B cell (primary cell): ENCODE data around the gene EXOSC2. TPM values are rescaled to one million over a fixed set of nuclear protein-coding genes. Genes with fewer than 3 reads are reported as not detected.

Experiments used
- ATAC-seq: fragments of 200-7000 bp; cut with Tn5 transposase; one replicate; pipeline ENCODE4 v1.10.0; 2021; ENCODE audit warnings: low read depth, mild to moderate bottlenecking, moderate number of reproducible peaks, moderate library complexity
- CTCF ChIA-PET: fragments of 350-600 bp; sonication (Branson Sonifier 250); formaldehyde crosslinking; loops from one replicate; lab custom pipeline; 2021; ENCODE audit warnings: antibody characterized with exemption, inconsistent platforms; lab: Charles Lee
- POLR2A ChIA-PET: fragments of 350-600 bp; sonication (Branson Sonifier 250); formaldehyde crosslinking; loops from one replicate; lab custom pipeline; 2021; ENCODE audit warnings: antibody characterized with exemption; lab: Charles Lee
- DNase-seq: peaks from one replicate; pipeline ENCODE4 v3.0.0; 2013
- H2AFZ ChIP-seq: 2 replicates; pipeline ENCODE4 v1.6.1; 2012; ENCODE audit warnings: mild to moderate bottlenecking, low read depth, low read length; ENCODE audit not compliant: insufficient read depth, poor library complexity, severe bottlenecking
- H3K27ac ChIP-seq, 2 donors: 1 replicate in 1 of 2; 2 replicates in 1 of 2; pipeline ENCODE4 v1.5.1; 2012 to 2013; ENCODE audit warnings: low read length in 2 of 2, mild to moderate bottlenecking in 2 of 2, moderate library complexity in 1 of 2
- H3K27me3 ChIP-seq, 4 experiments: fragments of 200-600 bp in 1 of 4; sonication (generic) in 1 of 4; replicated peaks in 1 of 4; 1 replicate in 2 of 4; 2 replicates in 2 of 4; pipeline versions ENCODE4 v1.6.1 to v1.7.0; 2013 to 2016; ENCODE audit warnings: low read length in 3 of 4, mild to moderate bottlenecking in 2 of 4, mixed read lengths in 1 of 4, moderate library complexity in 1 of 4; ENCODE audit not compliant: insufficient read depth in 4 of 4, control insufficient read depth in 3 of 4; ENCODE audit errors: control extremely low read depth in 1 of 4
- H3K36me3 ChIP-seq, 2 experiments: replicated peaks in 1 of 2; 1 replicate in 1 of 2; 2 replicates in 1 of 2; pipeline versions ENCODE4 v1.6.1 to v1.7.1; 2013; ENCODE audit warnings: low read length in 1 of 2; ENCODE audit not compliant: insufficient read depth in 2 of 2, control insufficient read depth in 1 of 2; ENCODE audit errors: control extremely low read depth in 1 of 2, extremely low read depth in 1 of 2
- H3K4me1 ChIP-seq, 2 donors: fragments of 200-600 bp in 1 of 2; sonication (generic) in 1 of 2; 1 replicate in 1 of 2; 2 replicates in 1 of 2; pipeline versions ENCODE4 v1.5.1 to v1.6.1; 2013 to 2017; ENCODE audit warnings: low read length in 2 of 2; ENCODE audit not compliant: control insufficient read depth in 2 of 2, insufficient read depth in 2 of 2
- H3K4me2 ChIP-seq: replicated peaks from 2 replicates; pipeline ENCODE3; 2012; ENCODE audit warnings: mild to moderate bottlenecking, low read depth, low read length; ENCODE audit not compliant: poor library complexity, severe bottlenecking
- H3K4me3 ChIP-seq, 5 experiments: fragments of 200-600 bp in 1 of 5; sonication (generic) in 1 of 5; 1 replicate in 3 of 5; 2 replicates in 2 of 5; pipeline versions ENCODE4 v1.5.1 to v1.7.0; 2011 to 2016; ENCODE audit warnings: low read length in 4 of 5, mild to moderate bottlenecking in 4 of 5, low read depth in 2 of 5, control low read depth in 1 of 5, moderate library complexity in 1 of 5; ENCODE audit not compliant: insufficient read depth in 1 of 5; ENCODE audit errors: control extremely low read depth in 1 of 5, extremely low read depth in 1 of 5
- H3K79me2 ChIP-seq: fragments of 200-600 bp; sonication (generic); one replicate; pipeline ENCODE4 v1.6.0; 2016; ENCODE audit warnings: low read length; ENCODE audit not compliant: control insufficient read depth, insufficient read depth
- H3K9ac ChIP-seq: fragments of 200-600 bp; sonication (generic); 2 replicates; pipeline ENCODE4 v1.6.1; 2017; ENCODE audit warnings: mild to moderate bottlenecking, low read length, moderate library complexity
- H3K9me3 ChIP-seq, 3 donors: one replicate each; pipeline versions ENCODE4 v1.6.1 to v1.7.1; 2013; ENCODE audit warnings: low read length in 2 of 3; ENCODE audit not compliant: control insufficient read depth in 2 of 3, insufficient read depth in 1 of 3; ENCODE audit errors: control extremely low read depth in 1 of 3
- H4K20me1 ChIP-seq: 2 replicates; pipeline ENCODE4 v1.6.0; 2012; ENCODE audit warnings: mild to moderate bottlenecking, low read length; ENCODE audit not compliant: insufficient read depth, control insufficient read depth, poor library complexity, severe bottlenecking
- H3K27ac Mint-ChIP-seq: one replicate; pipeline ENCODE4 v1.8.0; 2021; ENCODE audit warnings: mixed read lengths
- H3K27me3 Mint-ChIP-seq: one replicate; pipeline ENCODE4 v1.8.0; 2021; ENCODE audit warnings: mixed read lengths
- H3K4me1 Mint-ChIP-seq: one replicate; pipeline ENCODE4 v1.8.0; 2021; ENCODE audit warnings: mixed read lengths
- H3K4me3 Mint-ChIP-seq: one replicate; pipeline ENCODE4 v1.8.0; 2021; ENCODE audit warnings: mixed read lengths
- H3K9me3 Mint-ChIP-seq: one replicate; pipeline ENCODE4 v1.8.0; 2022; ENCODE audit warnings: mixed read lengths; ENCODE audit not compliant: insufficient read depth
- EZH2 ChIP-seq: IDR thresholded peaks from 2 replicates; pipeline ENCODE4 v1.6.1; 2012; ENCODE audit warnings: borderline replicate concordance, low read depth, mild to moderate bottlenecking, moderate library complexity, low read length; ENCODE audit not compliant: insufficient read depth, poor library complexity, severe bottlenecking
- WGBS: methylation state at CpG from one replicate; pipeline ENCODE4 v1.1.5; 2013; ENCODE audit warnings: missing lambda C conversion rate; ENCODE audit not compliant: insufficient coverage; 5-methylcytosine and 5-hydroxymethylcytosine counted together
- intact Hi-C: fragments of 100-400 bp; cut with micrococcal nuclease; formaldehyde crosslinking; loops from one replicate; pipeline ENCODE4 v1.10.0; 2022
- polyA plus RNA-seq: library from polyadenylated mRNA; depleted of rRNA; stranded (reverse); fragments of >200 nt; gene quantifications from 2 replicates; pipeline ENCODE4 v1.2.3, GENCODE V29; 2012
- total RNA-seq, 2 donors: library from RNA; stranded (reverse); fragments of 120-200 nt in 1 of 2; gene quantifications; 1 replicate in 1 of 2; 2 replicates in 1 of 2; pipeline versions ENCODE4 v1.2.3 to v1.2.4, GENCODE V29; 2013 to 2022
- TF ChIP-seq, protein P1 (sequence below): fragments of 200-600 bp; IDR thresholded peaks from one replicate; pipeline ENCODE4 v1.8.0; 2022; ENCODE audit warnings: antibody characterized with exemption, mild to moderate bottlenecking

EXOSC2 gene
- total and polyA plus RNA-seq, 2 donors (not counting 1 experiment from before 2014, with no cell fraction given): 31.5 to 53.3 TPM

DNA sequence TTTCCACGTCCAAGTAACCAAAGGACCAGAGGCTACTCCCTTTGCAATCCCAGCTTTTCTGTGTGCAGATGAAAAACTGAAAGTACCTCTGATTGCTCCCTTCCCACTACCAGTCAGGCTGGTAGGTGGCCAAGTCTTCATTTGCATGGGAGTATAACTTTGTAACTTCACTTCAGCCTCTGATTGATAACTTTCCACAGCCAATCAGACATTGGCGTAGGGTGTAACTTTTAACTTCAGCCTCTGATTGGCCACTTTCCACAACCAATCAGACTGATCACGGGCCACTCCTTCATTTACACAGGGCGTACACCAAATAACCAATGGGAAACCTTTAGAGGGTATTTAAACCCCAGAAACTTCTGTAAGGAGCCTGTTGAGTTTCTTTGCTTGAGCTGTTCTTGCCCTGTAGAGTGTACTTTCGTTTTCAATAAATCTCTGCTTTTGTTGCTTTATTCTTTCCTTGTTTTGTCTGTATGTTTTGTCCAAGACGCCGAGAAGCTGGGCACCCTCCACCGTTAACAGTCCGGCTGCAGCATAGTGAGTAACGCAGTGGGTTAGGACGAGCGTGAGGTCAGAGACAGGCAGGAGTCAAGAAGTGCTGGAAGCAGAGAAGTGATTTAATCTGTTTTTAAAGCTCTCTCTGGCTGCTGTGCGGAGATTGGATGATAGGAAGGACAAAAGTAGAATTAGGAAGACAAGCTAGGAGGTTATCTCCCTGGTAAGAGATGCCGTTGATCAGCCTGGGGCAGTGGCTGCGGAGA, 3.5 kb upstream of the EXOSC2 start:
- TF ChIP-seq, protein P1, sequence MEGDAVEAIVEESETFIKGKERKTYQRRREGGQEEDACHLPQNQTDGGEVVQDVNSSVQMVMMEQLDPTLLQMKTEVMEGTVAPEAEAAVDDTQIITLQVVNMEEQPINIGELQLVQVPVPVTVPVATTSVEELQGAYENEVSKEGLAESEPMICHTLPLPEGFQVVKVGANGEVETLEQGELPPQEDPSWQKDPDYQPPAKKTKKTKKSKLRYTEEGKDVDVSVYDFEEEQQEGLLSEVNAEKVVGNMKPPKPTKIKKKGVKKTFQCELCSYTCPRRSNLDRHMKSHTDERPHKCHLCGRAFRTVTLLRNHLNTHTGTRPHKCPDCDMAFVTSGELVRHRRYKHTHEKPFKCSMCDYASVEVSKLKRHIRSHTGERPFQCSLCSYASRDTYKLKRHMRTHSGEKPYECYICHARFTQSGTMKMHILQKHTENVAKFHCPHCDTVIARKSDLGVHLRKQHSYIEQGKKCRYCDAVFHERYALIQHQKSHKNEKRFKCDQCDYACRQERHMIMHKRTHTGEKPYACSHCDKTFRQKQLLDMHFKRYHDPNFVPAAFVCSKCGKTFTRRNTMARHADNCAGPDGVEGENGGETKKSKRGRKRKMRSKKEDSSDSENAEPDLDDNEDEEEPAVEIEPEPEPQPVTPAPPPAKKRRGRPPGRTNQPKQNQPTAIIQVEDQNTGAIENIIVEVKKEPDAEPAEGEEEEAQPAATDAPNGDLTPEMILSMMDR: no peak
- no peak for TF ChIP-seq EZH2
- no peak for DNase-seq
- H3K9me3 ChIP-seq: peaks cover 0 to 8% (median 3%) of the 10 kb centered on the region in 3 donors
- no peak overlapping the region for H3K4me3 ChIP-seq
- ATAC-seq: no peak
- peaks cover 16 to 19% of the 10 kb centered on the region in 2 donors for H3K4me1 ChIP-seq
- H4K20me1 ChIP-seq: no peaks in the 10 kb centered on the region
- H3K27me3 ChIP-seq: peaks cover 0 to 12% (median under 1%) of the 10 kb centered on the region in 4 experiments
- ChIA-PET CTCF (interaction anchor here (0.7 to 1.5 kb wide), 5 partner anchors 8 to 435 kb away, joined by 3 to 6 read pairs (median 4); no protein-coding TSS in a partner anchor), POLR2A (no interaction called here)
- H3K4me1 Mint-ChIP-seq: peaks cover 30% of the 10 kb centered on the region
- peaks cover 10% of the 10 kb centered on the region for H3K27me3 Mint-ChIP-seq
- no peak overlapping the region for H3K27ac ChIP-seq
- H3K9ac ChIP-seq: no peak overlapping the region
- 79% methylated on average over 13 of the region's 15 CpGs for whole genome bisulfite sequencing
- peak overlapping the region; percentile 23 for H3K4me3 Mint-ChIP-seq
- H3K9me3 Mint-ChIP-seq: no peaks in the 10 kb centered on the region
- intact Hi-C loops: loop anchor here (10.0 kb wide), 1 partner anchor 585 kb away; no protein-coding TSS in a partner anchor
- peaks cover 19% of the 10 kb centered on the region for H3K79me2 ChIP-seq
- H3K27ac Mint-ChIP-seq: no peak overlapping the region
- no peaks in the 10 kb centered on the region for H3K36me3 ChIP-seq
- H3K4me2 ChIP-seq: no peak overlapping the region
- H2AFZ ChIP-seq: peak overlapping the region; percentile 14

DNA sequence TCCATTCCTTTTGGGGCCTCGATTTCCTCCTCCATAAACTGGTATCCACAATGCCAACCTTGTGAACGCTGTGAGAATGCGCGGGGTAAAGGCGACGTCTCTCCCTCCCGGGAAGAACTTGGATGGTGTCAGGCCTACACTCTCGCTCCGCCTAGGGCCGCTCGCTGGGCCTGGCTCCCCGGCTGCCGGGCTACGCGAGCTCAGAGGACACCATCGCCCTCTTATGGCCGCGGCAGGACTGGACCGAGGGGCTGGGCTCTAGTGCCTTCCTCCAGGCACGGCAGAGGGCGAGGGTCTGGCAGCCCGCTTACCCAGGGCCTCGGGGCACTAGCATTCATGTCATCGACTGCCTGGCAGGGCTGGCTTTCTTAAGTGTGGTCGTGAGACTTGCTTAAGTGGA, 1.3 kb upstream of the EXOSC2 start:
- Histone ChIP-seq H3K36me3 (peaks cover 0 to 14% of the 10 kb centered on the region in 2 experiments), H3K4me3 (no peak overlapping the region), H3K27ac (no peak overlapping the region), H3K4me2 (no peak overlapping the region), H3K79me2 (peaks cover 35% of the 10 kb centered on the region), H3K27me3 (peaks cover 0 to 7% (median 0%) of the 10 kb centered on the region in 4 experiments), H4K20me1 (no peaks in the 10 kb centered on the region), H3K9ac (no peak overlapping the region), H3K9me3 (peaks cover 0 to 8% (median 0%) of the 10 kb centered on the region in 3 donors), H3K4me1 (peaks cover 18 to 19% of the 10 kb centered on the region in 2 donors), H2AFZ (peak overlapping the region; percentile 98)
- Mint-ChIP-seq H3K27me3 (peaks cover 8% of the 10 kb centered on the region), H3K4me3 (peak overlapping the region; percentile 98), H3K27ac (no peak overlapping the region), H3K9me3 (no peaks in the 10 kb centered on the region), H3K4me1 (peaks cover 38% of the 10 kb centered on the region)
- POLR2A ChIA-PET: interaction anchor here (0.6 to 1.5 kb wide), 2 partner anchors 17 to 21 kb away, joined by 6 read pairs; no protein-coding TSS in a partner anchor
- TF ChIP-seq, protein P1: no peak
- TF ChIP-seq EZH2: no peak
- intact Hi-C loops: no loop called here
- CTCF ChIA-PET: interaction anchor here (1.1 to 2.4 kb wide), 7 partner anchors 8 to 354 kb away, joined by 4 to 33 read pairs (median 11); no protein-coding TSS in a partner anchor
- ATAC-seq (no peak), DNase-seq (no peak)
- WGBS: 79% methylated on average over 23 of the region's 25 CpGs
